HG03103 (cell line): Measurements from ENCODE around the gene PCDHAC2.

ENCODE experiments used
- ATAC-seq: cut with Tn5 transposase; IDR thresholded peaks from one replicate; pipeline ENCODE4 v1.9.1; 2021; ENCODE audit warnings: low read depth; ENCODE audit not compliant: unreplicated experiment

The PCDHAC2 gene

DNA sequence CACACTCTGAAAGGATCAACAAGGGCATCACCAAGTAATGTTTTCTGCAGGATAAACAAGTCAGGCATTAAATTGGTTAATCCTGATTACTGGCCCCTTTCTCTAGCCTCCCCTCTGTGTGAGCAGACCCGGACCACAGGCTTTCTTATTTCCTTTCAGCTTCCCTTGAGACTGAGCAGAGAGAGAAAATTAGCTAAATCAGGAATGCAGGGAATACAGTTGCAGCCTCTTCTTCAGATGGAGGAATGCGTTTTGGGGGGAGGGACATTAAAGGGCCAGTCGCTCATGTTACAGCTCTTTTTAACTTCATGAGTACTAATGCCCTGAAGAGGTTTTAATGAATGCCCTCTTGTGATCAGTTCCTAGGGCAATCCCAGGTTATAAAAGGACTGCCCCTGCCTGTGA, 19.8 kb downstream of the PCDHAC2 start:
- no peak for ATAC-seq

DNA sequence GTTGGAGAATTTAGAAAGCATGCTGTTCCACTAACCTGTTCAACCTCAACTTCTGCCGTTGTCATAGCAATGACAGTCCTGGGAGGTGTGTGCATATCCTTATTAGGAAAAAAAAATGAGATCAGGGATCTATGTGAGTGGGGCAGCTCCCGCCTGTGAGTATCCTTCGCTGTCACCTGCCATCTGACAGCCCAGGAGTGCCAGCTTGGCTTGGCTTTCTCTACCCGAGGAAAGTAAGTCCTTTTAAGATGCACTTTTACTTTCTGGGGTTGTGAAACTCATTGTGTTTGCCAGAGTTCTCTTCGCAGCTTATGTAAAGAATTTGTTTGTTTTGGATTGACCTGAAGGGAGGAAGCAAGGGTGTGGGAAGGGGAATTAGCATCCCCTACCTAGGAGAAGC, 21.8 kb downstream of the PCDHAC2 start:
- no peak for ATAC-seq

DNA sequence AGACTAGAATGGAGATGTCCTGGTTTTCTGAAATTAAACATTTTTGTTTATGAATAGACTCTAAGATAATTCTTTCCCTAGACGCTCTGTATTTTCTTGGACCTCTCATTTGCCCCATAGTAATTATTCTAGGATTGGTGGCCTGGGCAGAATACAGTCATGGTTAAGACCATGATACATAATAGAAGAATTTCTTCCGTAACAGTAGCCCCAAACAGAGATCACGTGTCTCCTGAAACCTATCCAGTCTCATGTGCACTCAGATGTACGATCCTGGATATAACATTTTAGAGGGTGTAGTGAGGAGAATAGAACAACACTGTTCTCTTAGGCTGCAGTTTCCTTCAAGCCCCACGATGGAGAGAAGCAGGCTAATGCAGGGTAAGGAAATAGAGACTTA, 22.3 kb downstream of the PCDHAC2 start:
- no peak for ATAC-seq

DNA sequence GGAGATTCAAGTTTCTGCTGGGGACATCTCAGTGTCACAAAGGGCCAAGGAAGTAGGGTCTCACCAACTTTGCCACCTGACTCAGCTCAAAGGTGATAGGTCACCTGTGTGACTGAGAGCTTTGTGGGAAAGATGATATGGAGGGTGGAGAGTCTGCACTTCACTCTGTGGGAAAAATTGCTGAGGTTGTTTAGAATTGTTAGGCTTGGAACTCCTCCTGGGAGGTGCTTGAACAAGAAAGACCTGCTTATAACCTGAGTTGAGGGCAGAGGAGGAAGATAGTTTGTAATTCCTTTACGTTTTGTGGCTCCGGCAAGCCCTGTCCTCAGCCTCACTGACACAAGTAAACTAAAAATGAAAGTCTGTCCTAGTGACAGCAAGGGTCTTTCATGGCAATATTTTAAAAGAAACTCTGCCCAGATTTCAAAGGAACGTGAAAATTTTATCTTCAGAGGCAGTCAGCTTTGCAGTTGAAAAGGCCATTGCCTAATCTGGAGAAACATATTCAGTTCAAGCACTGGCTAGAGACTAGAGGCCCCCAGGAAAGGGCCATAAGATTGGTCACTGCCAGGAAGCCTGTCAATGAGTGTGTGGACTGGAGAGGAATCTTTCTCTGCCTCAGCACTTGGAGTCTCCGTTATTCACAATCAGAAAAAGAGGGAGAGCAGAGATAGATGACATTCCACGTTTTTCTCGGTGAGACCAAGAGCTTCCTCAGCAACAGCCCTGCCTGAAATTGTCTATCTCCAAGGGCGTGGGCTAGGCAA, 23.2 kb downstream of the PCDHAC2 start:
- no peak for ATAC-seq

DNA sequence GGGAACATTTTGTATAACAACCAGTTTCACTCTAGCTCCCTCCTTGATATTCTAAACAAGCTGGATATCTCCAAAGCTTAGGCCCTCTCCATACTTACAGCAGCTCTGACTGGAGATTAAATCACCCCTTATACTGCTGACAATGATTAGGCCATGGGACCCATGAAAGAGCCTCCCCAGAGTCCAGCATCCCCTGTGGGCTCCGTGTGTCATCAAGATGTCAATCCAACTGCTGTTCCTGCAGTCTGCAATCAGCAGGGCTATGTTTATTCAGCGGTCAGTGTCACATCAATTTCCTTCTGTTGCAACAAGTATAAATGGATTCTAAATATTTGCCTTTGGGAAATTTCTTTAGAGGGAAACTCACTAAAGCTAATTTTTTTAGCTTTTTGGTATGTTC, 26.6 kb downstream of the PCDHAC2 start:
- no peak for ATAC-seq

DNA sequence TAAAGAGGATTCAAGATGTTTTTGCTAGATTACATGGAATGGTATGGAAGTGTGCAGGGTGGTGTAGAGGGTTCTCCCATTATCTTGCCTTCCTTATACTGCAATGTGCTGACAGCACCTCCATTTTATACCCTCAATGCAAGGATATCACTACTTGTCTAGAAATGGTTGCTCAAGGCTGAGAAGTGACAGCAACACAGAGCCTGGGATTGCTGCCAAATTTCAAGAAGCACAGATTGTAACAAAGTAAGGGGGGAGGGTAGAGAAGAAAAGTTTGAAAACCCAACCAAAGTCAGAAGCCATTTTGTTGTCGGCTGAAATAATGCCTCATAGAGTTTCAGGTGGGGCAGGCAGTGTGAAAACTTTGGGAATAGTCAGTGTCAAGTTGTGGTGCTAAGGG, 29.8 kb downstream of the PCDHAC2 start:
- no peak for ATAC-seq

DNA sequence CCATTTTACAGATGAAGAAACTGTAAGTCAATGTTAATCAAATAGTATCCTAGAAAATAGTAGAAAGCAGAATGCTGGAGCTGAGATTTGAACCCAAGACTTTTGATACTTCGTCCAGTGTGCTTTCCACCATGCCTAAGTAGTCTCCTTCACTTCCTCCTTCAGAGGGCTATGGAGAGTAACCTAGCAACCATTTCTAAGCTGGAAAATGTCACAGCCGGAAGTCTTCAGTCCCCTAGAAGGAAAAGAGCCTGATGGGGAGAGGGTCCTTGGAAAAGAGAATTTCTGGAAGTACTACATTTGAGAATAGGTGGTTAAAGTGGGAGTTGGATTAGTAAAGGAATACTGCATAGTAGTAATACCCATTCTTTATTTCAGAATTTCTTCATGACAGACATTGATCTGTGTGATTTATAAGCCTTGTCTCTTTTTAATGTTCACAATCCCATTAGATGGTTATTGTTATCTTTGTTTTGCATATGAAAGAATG, 32.7 kb downstream of the PCDHAC2 start:
- ATAC-seq: no peak

DNA sequence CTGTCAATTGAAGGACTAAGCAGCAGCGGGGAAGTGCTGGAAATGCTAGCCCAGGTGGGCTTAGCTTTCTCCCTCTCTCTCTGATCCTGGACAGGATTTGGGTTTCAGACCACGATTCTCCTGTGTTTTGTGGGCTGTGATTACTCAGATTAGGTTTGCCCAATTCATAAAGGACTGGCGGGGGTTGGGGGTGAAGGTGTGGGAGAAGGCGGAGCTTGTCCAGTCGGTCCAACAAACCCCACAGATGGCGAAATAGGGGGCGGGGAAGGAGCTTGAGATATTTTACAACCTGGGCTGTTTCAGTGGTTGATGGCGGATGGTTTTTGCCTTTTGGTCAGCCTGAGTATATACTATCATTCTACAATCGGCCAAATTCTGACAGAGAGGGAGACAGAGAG, 35.2 kb downstream of the PCDHAC2 start:
- no peak for ATAC-seq

DNA sequence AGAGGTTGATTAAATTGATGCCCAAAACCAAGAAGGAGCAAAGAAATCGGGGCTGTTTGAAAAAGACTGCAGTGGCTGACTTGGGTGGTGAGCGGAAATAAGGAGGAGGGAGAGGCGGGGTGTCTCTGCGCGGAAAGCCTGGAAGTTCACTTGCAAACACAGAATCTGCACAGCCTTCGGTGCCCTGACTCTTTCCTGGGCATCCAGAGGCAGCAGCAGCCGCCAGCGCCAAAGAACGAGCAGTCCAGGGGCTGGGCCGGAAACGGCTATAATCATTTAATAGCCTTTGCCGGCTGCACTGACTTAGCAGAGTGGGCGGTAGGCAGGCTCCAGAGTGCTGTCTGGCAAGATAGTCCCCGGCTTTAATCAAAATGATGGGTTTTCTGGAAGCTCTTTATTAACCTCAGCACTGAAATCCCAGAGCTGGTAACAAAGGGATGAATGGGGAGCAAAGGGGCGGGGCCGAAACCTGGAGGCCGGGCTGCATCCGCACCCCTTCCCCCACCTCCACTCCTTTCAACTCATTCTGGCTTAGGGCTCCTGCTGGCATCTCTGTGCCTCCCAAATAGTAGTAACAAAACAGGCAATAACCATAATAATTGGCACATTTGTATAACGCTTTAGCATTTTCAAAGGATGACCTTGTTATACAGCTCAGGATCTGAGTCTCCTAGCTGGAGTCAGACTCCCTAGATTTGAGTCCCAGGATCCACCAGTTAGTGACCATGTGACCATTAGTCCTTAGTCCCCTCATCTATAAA, 35.7 kb downstream of the PCDHAC2 start:
- ATAC-seq: no peak

DNA sequence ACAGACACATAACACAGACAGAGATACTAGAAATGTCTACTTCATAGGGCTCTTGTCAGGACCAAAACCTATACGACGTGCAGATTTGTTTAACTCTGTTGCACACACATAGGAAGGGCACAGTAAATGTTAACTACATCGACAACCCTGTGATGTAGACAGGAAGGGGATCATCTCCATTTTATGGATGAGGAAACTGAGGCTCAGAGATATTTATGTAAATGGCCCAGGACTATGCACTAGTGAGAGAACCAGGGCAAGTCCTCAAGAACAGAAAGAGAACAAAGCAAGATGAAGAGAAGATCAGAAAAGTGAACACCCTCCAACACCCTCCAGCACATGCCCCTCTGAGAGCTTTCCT, 36.3 kb downstream of the PCDHAC2 start:
- no peak for ATAC-seq

DNA sequence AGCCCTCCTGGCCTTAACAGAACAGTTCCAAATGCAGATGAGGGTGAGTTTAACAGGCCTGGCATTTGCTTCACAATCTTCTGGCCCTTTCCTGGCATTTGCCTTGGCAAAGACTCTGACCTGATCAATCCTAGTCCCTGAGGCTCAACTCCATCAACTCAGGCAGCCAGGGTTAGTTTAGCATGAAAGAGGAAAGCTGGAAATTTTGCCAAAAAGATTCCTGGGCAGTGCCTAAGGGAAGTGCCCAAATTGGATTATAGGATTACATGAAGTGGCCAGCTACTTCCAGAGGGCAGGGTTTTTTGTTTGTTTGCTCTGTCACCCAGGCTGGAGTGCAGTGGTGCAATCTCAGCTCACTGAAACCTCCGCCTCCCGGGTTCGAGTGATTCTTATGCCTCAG, 36.8 kb downstream of the PCDHAC2 start:
- ATAC-seq: no peak

DNA sequence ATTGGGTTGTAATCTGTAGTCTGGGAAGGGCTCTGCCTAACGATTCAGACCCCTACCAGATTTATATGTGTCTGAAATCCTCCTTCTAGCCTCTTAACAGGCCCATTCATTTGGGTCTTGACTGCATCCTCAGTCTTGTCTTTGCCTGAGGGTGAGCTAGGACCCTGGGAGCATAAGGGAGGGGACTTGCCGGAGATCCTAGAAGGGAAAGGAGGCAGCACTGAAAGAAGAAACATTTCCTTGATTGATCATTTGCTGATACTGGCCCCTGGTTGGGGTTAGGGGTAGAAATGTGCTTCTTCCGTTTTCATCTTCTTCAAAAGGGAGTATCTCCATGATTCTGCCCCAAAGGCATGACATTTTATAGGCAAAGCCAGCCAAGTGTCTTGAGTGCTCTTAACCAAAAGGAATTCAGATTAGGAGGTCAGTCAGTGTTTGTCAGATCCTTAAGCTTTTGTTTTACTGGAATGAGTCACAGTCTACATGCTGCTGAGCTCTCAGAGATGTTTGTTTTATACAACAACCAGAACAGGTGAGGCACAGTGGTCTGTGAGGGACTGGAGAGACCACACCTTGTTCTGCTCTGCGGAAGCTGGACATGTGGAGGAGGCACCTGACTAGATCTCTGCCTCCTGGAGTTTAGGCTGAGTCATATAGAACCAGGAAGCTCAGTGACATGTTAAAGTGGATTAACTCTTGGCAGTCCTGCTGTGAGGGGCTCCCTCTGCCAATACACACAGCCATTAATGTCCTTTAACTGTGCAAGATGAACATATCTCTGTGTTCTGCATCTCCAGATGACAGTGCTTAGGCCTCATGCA, 37.7 kb downstream of the PCDHAC2 start:
- ATAC-seq: no peak

DNA sequence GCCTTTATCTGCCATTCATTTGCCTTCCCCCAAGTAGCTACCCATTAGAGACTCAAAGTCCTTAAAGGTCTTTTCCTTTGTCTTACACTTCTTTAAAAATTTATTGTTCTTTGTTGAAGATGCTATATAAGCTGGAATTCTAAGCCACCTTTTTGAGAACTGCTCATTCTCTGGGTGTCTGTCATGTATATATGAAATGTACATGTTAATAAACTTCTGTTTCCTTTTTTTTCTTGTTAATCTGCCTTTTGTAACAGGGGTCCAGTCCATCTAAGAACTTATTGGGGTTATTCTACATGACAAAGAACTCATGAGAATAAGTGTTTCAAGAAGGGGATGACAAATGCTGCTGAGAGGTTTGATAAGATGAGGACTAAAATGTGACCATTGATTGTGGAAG, 41.5 kb downstream of the PCDHAC2 start:
- ATAC-seq: no peak

DNA sequence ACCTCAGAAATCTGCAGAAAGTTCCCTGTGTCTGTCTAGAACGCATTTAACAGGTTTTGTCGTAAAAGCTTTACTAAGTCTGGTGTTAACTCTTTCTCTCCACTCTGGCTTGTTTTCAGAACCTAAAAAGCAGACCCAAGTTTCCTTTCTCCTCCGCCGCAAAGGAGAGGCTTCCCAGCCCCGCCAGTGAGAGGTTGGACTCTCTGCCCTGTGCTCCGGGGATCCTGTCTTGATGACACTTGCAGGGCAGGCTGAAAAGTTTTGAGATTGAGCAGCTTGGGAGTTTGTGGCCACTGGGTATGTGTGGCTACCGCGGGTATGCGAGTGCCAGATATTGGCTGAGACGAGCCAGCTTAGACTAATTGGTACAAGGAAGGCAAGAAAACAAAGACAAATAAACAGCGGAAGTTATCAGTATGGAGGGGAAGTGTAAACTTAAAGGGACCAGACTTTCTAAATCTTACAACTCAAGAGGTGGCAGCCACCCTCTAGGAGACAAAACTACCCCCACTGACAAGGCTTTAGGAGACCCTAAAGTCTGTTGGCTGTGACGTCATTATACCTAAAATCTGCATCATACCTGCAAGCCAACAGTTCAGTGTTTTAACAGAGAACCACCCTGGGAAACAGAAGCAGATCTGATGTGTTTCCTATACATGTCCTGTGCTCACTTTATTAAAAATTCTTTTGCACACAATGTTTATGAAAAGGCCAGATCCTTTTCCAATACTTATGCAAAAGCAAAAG, 43.9 kb downstream of the PCDHAC2 start:
- ATAC-seq: no peak

DNA sequence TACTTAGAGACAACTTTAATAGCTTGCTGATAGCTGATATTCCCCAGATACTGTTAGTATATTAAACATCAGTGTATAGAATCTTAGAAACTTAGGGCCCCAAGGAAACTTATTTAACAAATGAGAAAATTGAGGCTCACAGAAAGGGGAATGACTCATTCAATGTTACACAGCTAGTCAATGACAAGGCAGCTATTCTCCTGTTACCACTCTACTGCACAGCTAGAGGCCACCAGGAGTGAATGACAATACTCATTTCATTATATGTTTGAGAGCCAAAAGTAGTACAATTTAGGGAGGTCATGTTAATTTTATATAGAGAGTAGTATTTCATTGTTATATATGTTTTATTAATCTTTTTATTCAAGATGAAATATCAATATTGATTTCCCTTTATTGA, 51.7 kb downstream of the PCDHAC2 start:
- ATAC-seq: no peak
